Vagina (tissue), 2 donors: Measurements from ENCODE around the gene HSD17B8. TPM values are rescaled to one million over a fixed set of nuclear protein-coding genes. Genes with fewer than 3 reads are reported as not detected.

Experiments
- DNase-seq, 2 donors: peaks; one replicate each; pipeline ENCODE4 v3.0.0-alpha.2; 2017; ENCODE audit errors: extremely low spot score in 2 of 2
- H3K27ac ChIP-seq: fragments of 200-600 bp; sonication (generic); one replicate; pipeline ENCODE4 v1.5.1; 2019
- H3K27me3 ChIP-seq: fragments of 200-600 bp; sonication (generic); one replicate; pipeline ENCODE4 v1.5.1; 2019
- H3K36me3 ChIP-seq, 2 donors: fragments of 200-600 bp; sonication (generic); one replicate each; pipeline ENCODE4 v1.5.1; 2017 to 2019
- H3K4me1 ChIP-seq: fragments of 200-600 bp; sonication (generic); one replicate; pipeline ENCODE4 v1.5.1; 2019
- H3K4me3 ChIP-seq, 2 donors: fragments of 200-600 bp; sonication (generic); 1 replicate in 1 of 2; 2 replicates in 1 of 2; pipeline ENCODE4 v1.5.1; 2016 to 2019
- H3K9me3 ChIP-seq: fragments of 200-600 bp; sonication (generic); one replicate; pipeline ENCODE4 v1.5.1; 2019
- POLR2A ChIP-seq, 2 donors: fragments of 450-650 bp; IDR thresholded peaks; one replicate each; pipeline ENCODE4 v1.6.1; 2017; ENCODE audit warnings: antibody characterized with exemption in 2 of 2, mild to moderate bottlenecking in 2 of 2, moderate library complexity in 2 of 2
- POLR2AphosphoS5 ChIP-seq, 2 donors: sonication (generic); formaldehyde crosslinking; IDR thresholded peaks; one replicate each; pipeline ENCODE4 v1.9.0; 2017; ENCODE audit warnings: antibody characterized with exemption in 2 of 2, mild to moderate bottlenecking in 2 of 2, low read depth in 1 of 2; ENCODE audit not compliant: insufficient read depth in 1 of 2
- intact Hi-C: fragments of 100-400 bp; cut with DNase I; formaldehyde crosslinking; loops from one replicate; pipeline ENCODE4 v1.15.1; 2023
- total RNA-seq: library from RNA; depleted of rRNA; stranded (reverse); fragments of >200 nt; gene quantifications from one replicate; pipeline ENCODE4 v1.2.3, GENCODE V29; 2016
- TF ChIP-seq, protein P1 (sequence below), 3 experiments: fragments of 450-650 bp in 2 of 3; fragments of 200-600 bp in 1 of 3; sonication (generic) in 1 of 3; IDR thresholded peaks; one replicate each; pipeline ENCODE4 v1.5.1; 2017 to 2019; ENCODE audit warnings: antibody characterized with exemption in 3 of 3, mild to moderate bottlenecking in 2 of 3, moderate library complexity in 2 of 3

The HSD17B8 gene
- total RNA-seq, 1 donor from 2014 or later, result 17.7 TPM

DNA sequence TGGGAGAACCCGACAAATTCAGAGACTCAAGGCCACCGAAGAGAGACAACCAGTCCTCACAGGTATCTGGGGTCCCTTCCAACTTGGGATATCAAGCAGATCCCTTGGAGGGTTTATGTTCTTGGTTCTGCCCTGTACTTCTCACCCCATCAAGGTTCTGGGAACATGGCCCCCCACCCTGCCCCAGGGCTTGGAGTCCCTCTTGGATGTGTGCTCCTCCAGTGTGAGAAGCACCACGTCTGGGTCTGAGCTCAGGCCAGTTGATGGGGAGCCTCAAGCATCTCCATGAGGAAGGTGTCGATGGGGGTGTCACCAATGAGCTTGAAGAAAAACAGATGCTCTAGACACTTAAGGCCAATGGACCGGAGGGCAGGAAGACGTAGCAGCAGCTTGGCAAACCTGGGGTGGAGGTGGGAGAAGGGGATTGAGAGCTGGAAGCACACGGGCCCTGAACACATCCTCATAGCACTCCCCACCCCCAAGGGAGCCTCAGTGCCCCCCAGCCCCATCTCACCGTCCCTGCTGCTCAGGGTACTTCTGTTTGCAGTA lies 9.9 kb upstream of the HSD17B8 start:
- no peak overlapping the region for H3K4me3 ChIP-seq
- no peak for DNase-seq
- no peaks in the 10 kb centered on the region for H3K27me3 ChIP-seq
- TF ChIP-seq, protein P1, sequence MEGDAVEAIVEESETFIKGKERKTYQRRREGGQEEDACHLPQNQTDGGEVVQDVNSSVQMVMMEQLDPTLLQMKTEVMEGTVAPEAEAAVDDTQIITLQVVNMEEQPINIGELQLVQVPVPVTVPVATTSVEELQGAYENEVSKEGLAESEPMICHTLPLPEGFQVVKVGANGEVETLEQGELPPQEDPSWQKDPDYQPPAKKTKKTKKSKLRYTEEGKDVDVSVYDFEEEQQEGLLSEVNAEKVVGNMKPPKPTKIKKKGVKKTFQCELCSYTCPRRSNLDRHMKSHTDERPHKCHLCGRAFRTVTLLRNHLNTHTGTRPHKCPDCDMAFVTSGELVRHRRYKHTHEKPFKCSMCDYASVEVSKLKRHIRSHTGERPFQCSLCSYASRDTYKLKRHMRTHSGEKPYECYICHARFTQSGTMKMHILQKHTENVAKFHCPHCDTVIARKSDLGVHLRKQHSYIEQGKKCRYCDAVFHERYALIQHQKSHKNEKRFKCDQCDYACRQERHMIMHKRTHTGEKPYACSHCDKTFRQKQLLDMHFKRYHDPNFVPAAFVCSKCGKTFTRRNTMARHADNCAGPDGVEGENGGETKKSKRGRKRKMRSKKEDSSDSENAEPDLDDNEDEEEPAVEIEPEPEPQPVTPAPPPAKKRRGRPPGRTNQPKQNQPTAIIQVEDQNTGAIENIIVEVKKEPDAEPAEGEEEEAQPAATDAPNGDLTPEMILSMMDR (IDR thresholded peaks at IDR 0.05), result no peak
- no peak for TF ChIP-seq POLR2A (IDR thresholded peaks at IDR 0.05)
- TF ChIP-seq POLR2AphosphoS5 (IDR thresholded peaks at IDR 0.05; ENCODE audit: insufficient read depth in 1 of 2, low read depth in 1 of 2), result no peak
- no peak overlapping the region for H3K27ac ChIP-seq
- H3K9me3 ChIP-seq, result no peaks in the 10 kb centered on the region
- intact Hi-C loops, result no loop called here
- H3K36me3 ChIP-seq, result peaks cover 0 to 21% of the 10 kb centered on the region in 2 donors
- H3K4me1 ChIP-seq, result peaks cover 40% of the 10 kb centered on the region

DNA sequence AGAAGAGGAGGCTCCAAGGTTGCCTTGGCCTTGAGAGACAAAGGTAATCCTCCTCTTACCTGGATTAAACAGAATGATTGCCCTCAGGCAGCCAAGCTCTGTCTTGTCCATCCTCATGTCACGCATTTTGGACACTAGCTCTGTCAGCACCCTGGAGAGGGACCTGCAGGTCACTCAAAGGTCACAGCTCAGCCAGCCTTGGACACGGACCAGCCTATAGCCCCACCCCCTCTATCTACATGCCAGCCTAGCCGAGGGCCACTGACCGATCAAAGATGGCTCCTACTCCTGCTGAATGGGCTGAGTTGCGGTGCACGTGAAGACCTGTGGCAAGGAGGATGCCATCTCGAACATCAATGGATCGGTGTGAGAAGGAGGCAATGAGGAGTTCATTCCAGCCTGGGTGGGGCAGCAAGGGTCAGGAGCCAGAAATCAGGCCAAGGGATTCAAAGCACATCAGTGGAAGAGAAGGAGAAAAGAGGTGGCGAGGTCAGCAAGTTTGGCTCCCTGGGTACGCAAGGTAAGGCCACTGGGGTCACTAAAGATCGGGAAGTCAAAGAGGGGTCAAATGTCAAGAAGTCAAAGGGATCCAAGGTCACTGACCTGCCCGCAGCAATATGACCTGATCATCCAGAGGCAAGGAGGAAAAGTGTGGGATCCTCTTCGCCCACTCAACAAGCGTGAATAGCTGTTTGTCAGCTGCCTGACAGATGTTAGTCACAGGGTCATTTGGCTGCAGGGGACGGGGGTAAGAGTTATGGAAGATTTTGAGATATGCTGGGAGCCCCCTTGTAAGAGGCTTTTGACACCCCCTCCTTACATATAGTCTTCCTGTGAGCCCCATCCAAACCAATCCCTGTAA lies 8.9 kb upstream of the HSD17B8 start:
- Histone ChIP-seq H3K27ac (no peak overlapping the region), H3K4me1 (peaks cover 43% of the 10 kb centered on the region), H3K9me3 (no peaks in the 10 kb centered on the region), H3K36me3 (peaks cover 0 to 21% of the 10 kb centered on the region in 2 donors), H3K27me3 (no peaks in the 10 kb centered on the region), H3K4me3 (no peak overlapping the region)
- no peak for DNase-seq
- TF ChIP-seq POLR2AphosphoS5 (IDR thresholded peaks at IDR 0.05; ENCODE audit: insufficient read depth in 1 of 2, low read depth in 1 of 2), result no peak
- no peak for TF ChIP-seq POLR2A (IDR thresholded peaks at IDR 0.05)
- TF ChIP-seq, protein P1 (IDR thresholded peaks at IDR 0.05), result no peak
- intact Hi-C loops, result no loop called here

DNA sequence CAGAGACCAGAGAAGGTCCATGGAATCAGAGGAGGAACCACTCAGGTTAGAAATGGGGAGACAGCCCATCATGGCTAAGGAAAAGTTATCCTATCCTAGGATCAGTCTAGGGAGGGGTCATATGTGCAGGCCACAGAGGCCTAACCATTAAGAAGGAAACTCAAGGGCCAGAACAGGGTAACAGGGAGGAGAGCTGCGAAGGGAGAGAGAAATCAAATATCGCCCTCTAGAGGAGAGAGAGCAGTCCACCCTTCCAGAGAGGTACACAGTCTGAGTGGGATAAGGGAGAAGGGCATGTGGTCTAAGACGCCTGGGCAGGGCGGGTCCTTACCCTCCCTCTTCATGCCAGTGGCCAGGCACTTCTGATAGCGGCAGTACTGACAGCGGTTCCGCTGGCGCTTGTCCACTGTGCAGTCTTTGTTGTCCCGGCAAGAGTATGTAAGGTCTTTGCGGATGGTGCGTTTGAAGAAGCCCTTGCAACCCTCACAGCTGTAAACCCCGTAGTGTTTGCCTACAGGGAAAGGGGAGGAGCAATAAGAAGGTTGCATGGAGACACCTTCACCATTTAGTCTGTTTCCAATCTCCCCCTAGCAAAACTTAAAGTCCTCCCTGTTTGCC lies 6.9 kb upstream of the HSD17B8 start:
- H3K4me3 ChIP-seq, result no peak overlapping the region
- no peaks in the 10 kb centered on the region for H3K27me3 ChIP-seq
- intact Hi-C loops, result no loop called here
- peaks cover 0 to 27% of the 10 kb centered on the region in 2 donors for H3K36me3 ChIP-seq
- no peaks in the 10 kb centered on the region for H3K9me3 ChIP-seq
- no peak overlapping the region for H3K27ac ChIP-seq
- no peak for DNase-seq
- peaks cover 50% of the 10 kb centered on the region for H3K4me1 ChIP-seq
- TF ChIP-seq, protein P1 (IDR thresholded peaks at IDR 0.05), result peak in 2 of 3 experiments; percentile 3 to 20
- TF ChIP-seq POLR2A (IDR thresholded peaks at IDR 0.05), result no peak

DNA sequence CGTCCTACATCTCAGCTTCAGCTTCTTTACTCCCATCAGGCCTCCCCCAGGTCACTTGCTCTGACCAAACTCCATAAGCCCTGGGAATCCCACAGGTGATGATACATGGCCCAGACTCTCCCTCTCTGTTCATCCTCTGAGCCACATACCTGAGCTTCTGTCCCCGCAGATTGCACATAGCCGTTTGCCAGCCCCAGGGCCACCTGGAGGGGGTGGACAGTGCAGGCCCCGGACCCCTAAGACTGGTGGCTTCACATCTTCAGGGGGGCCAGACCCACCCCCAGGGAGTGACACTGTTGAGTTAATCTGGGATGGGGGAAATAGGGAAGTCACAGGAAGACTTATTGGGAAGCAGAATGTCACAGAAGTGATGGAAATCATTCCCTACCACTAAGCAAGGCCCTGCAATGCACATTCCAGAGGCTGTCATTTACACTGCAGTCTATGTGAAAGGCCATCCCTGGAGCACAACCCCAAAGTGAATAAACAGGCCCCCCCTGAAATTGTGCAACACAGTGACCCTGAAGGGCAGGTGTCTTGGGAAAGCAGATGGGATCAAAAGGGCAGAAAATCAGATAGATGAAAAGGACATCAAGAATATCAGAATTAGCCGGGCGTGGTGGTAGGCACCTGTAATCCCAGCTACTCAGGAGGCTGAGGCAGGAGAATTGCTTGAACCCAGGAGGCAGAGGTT lies 6.1 kb upstream of the HSD17B8 start:
- peaks cover 50% of the 10 kb centered on the region for H3K4me1 ChIP-seq
- no peak overlapping the region for H3K27ac ChIP-seq
- no peaks in the 10 kb centered on the region for H3K27me3 ChIP-seq
- no peak for DNase-seq
- intact Hi-C loops, result no loop called here
- H3K36me3 ChIP-seq, result peaks cover 0 to 34% of the 10 kb centered on the region in 2 donors
- no peak overlapping the region for H3K4me3 ChIP-seq
- TF ChIP-seq, protein P1 (IDR thresholded peaks at IDR 0.05), result no peak
- TF ChIP-seq POLR2AphosphoS5 (IDR thresholded peaks at IDR 0.05; ENCODE audit: insufficient read depth in 1 of 2, low read depth in 1 of 2) (no peak), POLR2A (IDR thresholded peaks at IDR 0.05) (no peak)
- no peaks in the 10 kb centered on the region for H3K9me3 ChIP-seq
